Smooth muscle cell (in vitro differentiated cells): ENCODE measurements around the gene LRRC36. TPM values are rescaled to one million over a fixed set of nuclear protein-coding genes. Genes with fewer than 3 reads are reported as not detected.

ENCODE experiments used
- DNase-seq: peaks from one replicate; lab custom pipeline; 2025; ENCODE audit not compliant: unreplicated experiment; lab: John Stamatoyannopoulos, UW
- H2AFZ ChIP-seq: fragments of 200-600 bp; sonication (generic); 2 replicates; pipeline ENCODE4 v1.6.0; 2016; ENCODE audit warnings: antibody characterized with exemption, low read depth, mild to moderate bottlenecking
- H3F3A ChIP-seq: fragments of 200-600 bp; sonication (generic); 2 replicates; pipeline ENCODE4 v1.6.0; 2017; ENCODE audit warnings: antibody characterized with exemption, low read depth
- H3K27ac ChIP-seq: fragments of 200-600 bp; sonication (generic); 2 replicates; pipeline ENCODE4 v1.5.1; 2016; ENCODE audit warnings: low read depth, mild to moderate bottlenecking
- H3K27me3 ChIP-seq: fragments of 200-600 bp; sonication (generic); 2 replicates; pipeline ENCODE4 v1.6.1; 2016; ENCODE audit warnings: low read depth, mild to moderate bottlenecking
- H3K36me3 ChIP-seq: fragments of 200-600 bp; sonication (generic); 2 replicates; pipeline ENCODE4 v1.5.1; 2016; ENCODE audit warnings: low read depth
- H3K4me1 ChIP-seq: fragments of 200-600 bp; sonication (generic); 2 replicates; pipeline ENCODE4 v1.5.1; 2016; ENCODE audit warnings: low read depth
- H3K4me2 ChIP-seq: fragments of 200-600 bp; sonication (generic); 2 replicates; pipeline ENCODE4 v1.6.0; 2016; ENCODE audit warnings: mild to moderate bottlenecking
- H3K4me3 ChIP-seq: fragments of 200-600 bp; sonication (generic); 2 replicates; pipeline ENCODE4 v1.5.1; 2016; ENCODE audit warnings: mild to moderate bottlenecking
- H3K79me2 ChIP-seq: fragments of 200-600 bp; sonication (generic); 2 replicates; pipeline ENCODE4 v1.6.0; 2016; ENCODE audit warnings: low read depth, mild to moderate bottlenecking
- H3K9ac ChIP-seq: fragments of 200-600 bp; sonication (generic); 2 replicates; pipeline ENCODE4 v1.6.0; 2016; ENCODE audit warnings: low read depth
- H3K9me3 ChIP-seq: fragments of 200-600 bp; sonication (generic); replicated peaks from 2 replicates; pipeline ENCODE4 v1.5.1; 2016; ENCODE audit warnings: low read depth
- H4K20me1 ChIP-seq: fragments of 200-600 bp; sonication (generic); 2 replicates; pipeline ENCODE4 v1.6.0; 2016; ENCODE audit warnings: low read depth
- CTCF ChIP-seq: fragments of 200-600 bp; sonication (generic); IDR thresholded peaks from 2 replicates; pipeline ENCODE4 v1.5.1; 2017; ENCODE audit warnings: borderline replicate concordance, mild to moderate bottlenecking, antibody characterized with exemption; ENCODE audit not compliant: insufficient read depth, poor library complexity, severe bottlenecking
- WGBS: methylation state at CpG from one replicate; pipeline ENCODE4 v1.1.7; 2016; ENCODE audit warnings: low lambda C conversion rate; 5-methylcytosine and 5-hydroxymethylcytosine counted together
- polyA plus RNA-seq: library from polyadenylated mRNA; unstranded; fragments of >200 nt; fragmentation: Nextera tagmentation; extraction: Ambion mirVana; gene quantifications from 2 replicates; pipeline ENCODE4 v1.2.1, GENCODE V29; 2016
- total RNA-seq: library from RNA; depleted of rRNA; stranded (reverse); fragments of >200 nt; gene quantifications from 2 replicates; pipeline ENCODE4 v1.2.3, GENCODE V29; 2014

The LRRC36 gene
- total RNA-seq (not detected in 2 replicates), polyA plus RNA-seq (0.24 TPM in 1 of 2 replicates, not detected in the other)

- WGBS: 6% methylated on average over 46 of the region's 61 CpGs
- DNase-seq: peak; percentile 17
Observed at GRCh38 chr16:67326472-67327309, at the start of gene LRRC36, which contains the start of gene KCTD19. Gene LRRC36 (plus strand): TSS chr16:67326815. CDS start chr16:67326863, 48 bp downstream. Gene KCTD19 (minus strand): TSS chr16:67326741. CDS start chr16:67326707, 34 bp downstream.

DNA sequence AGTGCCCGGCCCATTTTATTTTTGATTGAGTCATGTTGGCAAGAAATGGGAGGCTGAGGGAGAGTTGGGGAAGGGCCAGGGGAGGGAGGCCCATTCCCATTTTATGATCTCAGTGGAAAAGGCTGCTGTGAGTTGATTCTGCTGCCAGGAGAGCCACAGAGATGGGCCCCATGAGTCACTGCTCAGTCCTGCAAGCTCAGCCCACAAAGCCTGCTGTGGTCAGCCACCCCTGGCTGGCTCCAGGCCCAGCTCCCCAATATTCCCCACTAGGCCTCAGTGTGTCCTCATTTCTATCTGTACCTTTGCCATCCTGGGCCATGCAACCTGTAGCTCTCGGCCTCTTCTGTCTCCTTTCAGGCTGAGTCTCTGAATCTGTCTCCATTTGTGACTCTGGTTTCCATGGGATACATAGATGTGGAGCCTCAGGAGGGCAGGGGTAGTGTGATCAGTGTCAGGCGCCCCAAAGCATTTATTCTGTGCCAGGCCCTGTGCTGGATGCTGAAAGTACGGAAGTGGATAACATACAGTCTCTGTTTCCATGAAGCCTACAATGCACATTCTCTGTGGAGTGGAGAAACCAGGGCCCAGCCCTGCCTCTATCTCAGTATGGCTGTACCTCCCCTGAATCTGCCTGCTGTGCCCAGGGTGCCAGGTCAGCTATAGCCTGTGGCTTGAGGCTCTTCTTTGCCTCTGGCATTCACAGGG lies 49.2 kb upstream of the LRRC36 start:
- H3K4me3 ChIP-seq: no peak overlapping the region
- H3K27ac ChIP-seq: peak overlapping the region; percentile 98
- peaks cover 10% of the 10 kb centered on the region for H3F3A ChIP-seq
- H3K4me1 ChIP-seq: peaks cover 11% of the 10 kb centered on the region
- no peak overlapping the region for H2AFZ ChIP-seq
- no peak for TF ChIP-seq CTCF
- no peaks in the 10 kb centered on the region for H3K9me3 ChIP-seq
- peak; percentile 56 for DNase-seq
- H3K4me2 ChIP-seq: peak overlapping the region; percentile 75
- H3K27me3 ChIP-seq: no peaks in the 10 kb centered on the region
- H3K9ac ChIP-seq: peak overlapping the region; percentile 75
- H3K79me2 ChIP-seq: no peaks in the 10 kb centered on the region
- WGBS: 44% methylated on average over 4 of the region's 4 CpGs
- H3K36me3 ChIP-seq: no peaks in the 10 kb centered on the region
- no peaks in the 10 kb centered on the region for H4K20me1 ChIP-seq

More at GRCh38 chr16:67326472-67327309, at the start of gene LRRC36, which contains the start of gene KCTD19:
- Histone ChIP-seq H3F3A (peaks cover 5% of the 10 kb centered on the region), H3K9ac (no peak within 1 kb of the TSS), H3K27ac (no peak within 1 kb of the TSS), H2AFZ (peak within 1 kb of the TSS; percentile 96), H4K20me1 (no peaks in the 10 kb centered on the region), H3K27me3 (peaks cover 36% of the 10 kb centered on the region), H3K79me2 (no peaks in the 10 kb centered on the region), H3K36me3 (no peaks in the 10 kb centered on the region), H3K4me2 (peak within 1 kb of the TSS; percentile 90), H3K9me3 (no peaks in the 10 kb centered on the region), H3K4me3 (peak within 1 kb of the TSS; percentile 54), H3K4me1 (no peaks in the 10 kb centered on the region)
- peak; percentile 33 for TF ChIP-seq CTCF

DNA sequence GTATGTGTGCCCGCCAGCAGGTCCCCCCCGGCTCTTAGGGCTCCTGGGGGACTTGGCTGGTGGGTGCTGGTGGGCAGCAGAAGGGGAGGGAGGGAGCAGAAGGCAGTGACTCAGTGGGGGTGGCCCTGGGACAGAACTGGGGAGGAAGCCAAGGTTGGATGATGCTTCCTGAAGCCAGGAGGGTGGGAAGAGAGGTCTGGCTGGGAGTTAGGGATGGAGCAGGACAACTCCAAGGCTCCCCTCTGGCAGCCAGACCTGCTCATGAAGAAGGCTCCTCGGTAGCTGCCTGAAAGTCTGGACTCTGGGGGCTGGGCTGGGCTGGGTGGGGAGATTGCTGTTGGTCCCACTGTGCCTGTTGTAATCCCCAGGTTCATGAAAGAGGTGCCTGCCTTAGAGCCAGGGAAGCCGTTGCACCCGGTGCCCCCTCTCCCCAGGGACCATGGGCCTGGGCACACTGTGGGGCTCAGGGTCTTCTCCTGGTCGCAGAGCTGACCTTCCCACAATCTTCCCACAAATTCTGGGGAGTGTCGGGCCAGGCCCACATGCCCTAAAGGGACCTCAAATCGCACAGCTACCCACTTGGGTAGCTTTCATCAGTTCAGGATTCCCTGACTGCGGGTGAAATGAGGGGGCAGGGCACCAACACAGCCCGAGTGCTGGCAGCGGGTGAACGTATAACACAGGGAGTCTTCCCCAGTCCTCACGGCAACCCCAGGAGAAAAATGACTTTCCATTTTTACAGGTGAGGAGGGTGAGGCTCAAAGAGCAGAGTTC lies 48.4 kb upstream of the LRRC36 start:
- Histone ChIP-seq H3K4me3 (peak overlapping the region; percentile 47), H2AFZ (peak overlapping the region; percentile 48), H3K27me3 (no peaks in the 10 kb centered on the region), H3K4me2 (peak overlapping the region; percentile 75), H3K79me2 (no peaks in the 10 kb centered on the region), H4K20me1 (no peaks in the 10 kb centered on the region), H3K9me3 (no peaks in the 10 kb centered on the region), H3K4me1 (peaks cover 11% of the 10 kb centered on the region), H3F3A (peaks cover 10% of the 10 kb centered on the region), H3K9ac (peak overlapping the region; percentile 75), H3K36me3 (no peaks in the 10 kb centered on the region), H3K27ac (peak overlapping the region; percentile 98)
- 64% methylated on average over 13 of the region's 13 CpGs for WGBS
- no peak for TF ChIP-seq CTCF
- no peak for DNase-seq
